BJ (cell line): ENCODE measurements around the gene CECR2. TPM values are rescaled to one million over a fixed set of nuclear protein-coding genes. Genes with fewer than 3 reads are reported as not detected.

ENCODE experiments used
- CTCF ChIA-PET: fragments of 350-600 bp; formaldehyde crosslinking; extraction: SDS; loops from one replicate; lab custom pipeline; 2021; ENCODE audit warnings: antibody characterized with exemption, inconsistent platforms; lab: Yijun Ruan, JAX
- POLR2A ChIA-PET: fragments of 300-600 bp; sonication (Branson Sonifier 250); formaldehyde crosslinking; extraction: SDS; loops from one replicate; lab custom pipeline; 2021; ENCODE audit warnings: antibody characterized with exemption; lab: Charles Lee
- DNase-seq: peaks from one replicate; pipeline ENCODE4 v3.0.0-alpha.2; 2011; ENCODE audit warnings: low read depth
- H3K27me3 ChIP-seq: 2 replicates; pipeline ENCODE4 v1.6.0; 2011; ENCODE audit warnings: low read length; ENCODE audit not compliant: control insufficient read depth, insufficient read depth
- H3K36me3 ChIP-seq: 2 replicates; pipeline ENCODE4 v1.5.1; 2011; ENCODE audit warnings: low read length; ENCODE audit not compliant: control insufficient read depth, insufficient read depth
- H3K4me3 ChIP-seq: 2 replicates; pipeline ENCODE4 v1.5.1; 2011; ENCODE audit warnings: low read depth, mild to moderate bottlenecking, control low read depth, low read length
- polyA plus RNA-seq: library from polyadenylated mRNA; depleted of rRNA; stranded (reverse); fragments of >200 nt; gene quantifications from 2 replicates; pipeline ENCODE4 v1.2.3, GENCODE V29; 2011
- TF ChIP-seq, protein P1 (sequence below): IDR thresholded peaks from 2 replicates; pipeline ENCODE4 v1.5.1; 2011; ENCODE audit warnings: low read depth, mild to moderate bottlenecking, control low read depth, inconsistent platforms, low read length, moderate library complexity; ENCODE audit not compliant: insufficient read depth

CECR2 gene
- polyA plus RNA-seq, 1 experiment = not detected

DNA sequence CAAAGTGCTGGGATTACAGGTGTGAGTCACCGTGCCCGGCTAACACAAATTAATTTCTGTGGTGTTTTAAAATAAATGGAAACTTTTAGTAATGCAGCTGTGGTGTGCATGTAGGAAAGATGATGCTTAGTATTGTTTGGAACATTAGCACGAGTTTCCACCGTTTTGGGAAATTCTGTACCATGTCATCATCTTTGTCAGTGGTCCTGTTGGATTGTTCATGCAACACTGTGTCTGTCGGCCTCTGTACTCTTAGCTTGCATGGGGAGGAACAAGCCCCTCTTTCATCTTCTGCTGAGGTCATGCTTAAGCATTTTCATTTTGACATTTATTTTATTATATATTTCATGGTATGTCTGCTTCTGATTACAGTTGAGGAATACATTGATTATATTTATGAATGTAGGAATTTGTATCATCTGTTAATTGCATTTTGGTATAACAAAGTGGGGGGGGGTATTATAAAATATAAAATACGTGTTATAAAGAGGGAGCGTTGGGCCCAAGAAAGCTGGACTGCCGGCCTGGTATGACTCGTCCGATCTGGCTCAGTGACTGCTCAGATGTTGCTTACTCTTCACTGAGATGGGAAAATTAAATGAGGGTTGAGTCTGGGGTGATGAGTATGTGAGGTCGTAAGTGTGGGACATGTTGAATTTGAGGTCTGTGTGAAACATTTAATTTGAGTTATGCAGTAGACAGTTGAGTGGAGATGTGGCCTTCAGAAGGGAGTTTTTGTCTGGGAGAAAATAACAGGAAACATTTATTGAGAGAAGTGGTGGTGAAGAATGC, 28.7 kb downstream of the CECR2 start:
- H3K36me3 ChIP-seq = no peaks in the 10 kb centered on the region
- TF ChIP-seq, protein P1, sequence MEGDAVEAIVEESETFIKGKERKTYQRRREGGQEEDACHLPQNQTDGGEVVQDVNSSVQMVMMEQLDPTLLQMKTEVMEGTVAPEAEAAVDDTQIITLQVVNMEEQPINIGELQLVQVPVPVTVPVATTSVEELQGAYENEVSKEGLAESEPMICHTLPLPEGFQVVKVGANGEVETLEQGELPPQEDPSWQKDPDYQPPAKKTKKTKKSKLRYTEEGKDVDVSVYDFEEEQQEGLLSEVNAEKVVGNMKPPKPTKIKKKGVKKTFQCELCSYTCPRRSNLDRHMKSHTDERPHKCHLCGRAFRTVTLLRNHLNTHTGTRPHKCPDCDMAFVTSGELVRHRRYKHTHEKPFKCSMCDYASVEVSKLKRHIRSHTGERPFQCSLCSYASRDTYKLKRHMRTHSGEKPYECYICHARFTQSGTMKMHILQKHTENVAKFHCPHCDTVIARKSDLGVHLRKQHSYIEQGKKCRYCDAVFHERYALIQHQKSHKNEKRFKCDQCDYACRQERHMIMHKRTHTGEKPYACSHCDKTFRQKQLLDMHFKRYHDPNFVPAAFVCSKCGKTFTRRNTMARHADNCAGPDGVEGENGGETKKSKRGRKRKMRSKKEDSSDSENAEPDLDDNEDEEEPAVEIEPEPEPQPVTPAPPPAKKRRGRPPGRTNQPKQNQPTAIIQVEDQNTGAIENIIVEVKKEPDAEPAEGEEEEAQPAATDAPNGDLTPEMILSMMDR = no peak
- ChIA-PET CTCF (no interaction called here), POLR2A (no interaction called here)
- no peaks in the 10 kb centered on the region for H3K27me3 ChIP-seq
- H3K4me3 ChIP-seq = no peak overlapping the region
- no peak for DNase-seq

GRCh38 chr22:17400305-17400704, 31.0 kb downstream of the CECR2 start:
- POLR2A ChIA-PET = no interaction called here

DNA sequence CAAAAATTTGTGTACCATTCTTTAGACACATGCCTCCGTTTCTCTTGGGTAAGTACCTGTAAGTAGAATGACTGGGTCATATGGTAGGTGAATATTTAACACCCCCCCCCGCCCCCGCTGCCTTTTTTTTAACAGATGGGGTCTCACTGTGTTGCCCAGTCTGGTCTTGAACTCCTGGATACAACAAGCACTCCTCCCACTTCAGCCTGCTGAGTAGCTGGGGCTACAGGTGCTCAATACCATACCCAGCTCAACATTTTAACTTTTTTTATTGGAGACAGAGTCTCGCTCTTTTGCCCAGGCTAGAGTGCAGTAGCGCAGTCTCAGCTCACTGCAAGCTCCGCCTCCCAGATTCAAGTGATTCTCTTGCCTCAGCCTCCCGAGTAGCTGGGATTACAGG, 32.5 kb downstream of the CECR2 start:
- no peak for DNase-seq
- ChIA-PET CTCF (no interaction called here), POLR2A (no interaction called here)
- TF ChIP-seq, protein P1 = no peak
- Histone ChIP-seq H3K36me3 (no peaks in the 10 kb centered on the region), H3K27me3 (no peaks in the 10 kb centered on the region), H3K4me3 (no peak overlapping the region)

More at GRCh38 chr22:17400305-17400704, 31.0 kb downstream of the CECR2 start:
- Histone ChIP-seq H3K4me3 (no peak overlapping the region), H3K27me3 (no peaks in the 10 kb centered on the region), H3K36me3 (no peaks in the 10 kb centered on the region)
- CTCF ChIA-PET = no interaction called here
- TF ChIP-seq, protein P1 = no peak
- DNase-seq = no peak

GRCh38 chr22:17402293-17402692, 33.0 kb downstream of the CECR2 start:
- TF ChIP-seq, protein P1 = no peak
- CTCF ChIA-PET = no interaction called here
- no peak overlapping the region for H3K4me3 ChIP-seq

DNA sequence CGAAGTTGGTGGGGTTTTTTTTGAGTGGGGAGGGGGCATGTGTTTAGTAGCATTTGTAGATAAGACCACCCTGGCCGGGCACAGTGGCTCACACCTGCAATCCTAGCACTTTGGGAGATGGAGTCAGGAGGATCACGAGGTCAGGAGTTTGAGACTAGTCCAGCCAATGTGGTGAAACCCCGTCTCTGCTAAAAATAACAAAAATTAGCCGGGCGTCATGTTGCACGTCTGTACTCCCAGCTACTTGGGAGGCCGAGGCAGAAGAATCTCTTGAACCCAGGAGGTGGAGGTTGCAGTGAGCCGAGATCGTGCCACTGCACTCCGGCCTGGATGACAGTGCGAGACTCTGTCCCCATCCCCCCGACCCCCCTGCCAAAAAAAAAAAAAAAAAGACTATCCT, 34.6 kb downstream of the CECR2 start:
- TF ChIP-seq, protein P1 = no peak
- Histone ChIP-seq H3K36me3 (no peaks in the 10 kb centered on the region), H3K4me3 (no peak overlapping the region), H3K27me3 (no peaks in the 10 kb centered on the region)
- POLR2A ChIA-PET = no interaction called here
- CTCF ChIA-PET = no interaction called here
- no peak for DNase-seq

More at GRCh38 chr22:17402293-17402692, 33.0 kb downstream of the CECR2 start:
- no peaks in the 10 kb centered on the region for H3K36me3 ChIP-seq
- H3K27me3 ChIP-seq = no peaks in the 10 kb centered on the region
- POLR2A ChIA-PET = no interaction called here
- DNase-seq = no peak
